ENCODE measurements around the gene ZNF71.
"Not testable (repeated sequence)": the region's sequence is repeated elsewhere in the genome, so short reads cannot be mapped to it uniquely, and the experiment has no call there.

ZNF71 gene

GRCh38 chr19:56619121-56619520 lies 24.0 kb downstream of the ZNF71 start:
- no peak for FAIRE-seq
- DNase-seq (ENCODE audit: low spot score) = no peak

- no peak for FAIRE-seq
- no peak for DNase-seq (ENCODE audit: low spot score)
Observed at GRCh38 chr19:56622374-56622773, 27.3 kb downstream of the ZNF71 start.

GRCh38 chr19:56623006-56623405 lies 27.9 kb downstream of the ZNF71 start:
- FAIRE-seq (no peak), DNase-seq (ENCODE audit: low spot score) (no peak)

- DNase-seq (ENCODE audit: low spot score) = no peak
- FAIRE-seq = no peak
Observed at GRCh38 chr19:56625708-56626107, 30.6 kb downstream of the ZNF71 start.

GRCh38 chr19:56633021-56633420 lies 37.9 kb downstream of the ZNF71 start:
- DNase-seq (ENCODE audit: low spot score) (no peak), FAIRE-seq (no peak)

- DNase-seq (ENCODE audit: low spot score) = no peak
- no peak for FAIRE-seq
Observed at GRCh38 chr19:56637976-56638555, 43.0 kb downstream of the ZNF71 start.

- no peak for FAIRE-seq
- DNase-seq (ENCODE audit: low spot score) = no peak
Observed at GRCh38 chr19:56639217-56639616, 44.1 kb downstream of the ZNF71 start.

- DNase-seq (ENCODE audit: low spot score) = no peak
- FAIRE-seq = no peak
Observed at GRCh38 chr19:56642711-56643459, 47.8 kb downstream of the ZNF71 start, which contains the start of gene SMIM17. TSS of gene SMIM17 (plus strand) at chr19:56643159. CDS start at chr19:56645668, 2,509 bp downstream.

- no peak for DNase-seq (ENCODE audit: low spot score)
- no peak for FAIRE-seq
Observed at GRCh38 chr19:56643460-56643955, 48.4 kb downstream of the ZNF71 start.

GRCh38 chr19:56654151-56654550 lies 59.0 kb downstream of the ZNF71 start:
- DNase-seq (ENCODE audit: low spot score) (no peak), FAIRE-seq (no peak)

GRCh38 chr19:56660381-56661107 lies 65.4 kb downstream of the ZNF71 start:
- DNase-seq (ENCODE audit: low spot score) (no peak), FAIRE-seq (no peak)

GRCh38 chr19:56661248-56661647 lies 66.1 kb downstream of the ZNF71 start:
- DNase-seq (ENCODE audit: low spot score) (no peak), FAIRE-seq (no peak)

GRCh38 chr19:56663931-56664500 lies 68.9 kb downstream of the ZNF71 start:
- no peak for DNase-seq (ENCODE audit: low spot score)
- no peak for FAIRE-seq

GRCh38 chr19:56664511-56664910 lies 69.4 kb downstream of the ZNF71 start:
- DNase-seq (ENCODE audit: low spot score) (no peak), FAIRE-seq (no peak)

- FAIRE-seq (no peak), DNase-seq (ENCODE audit: low spot score) (no peak)
Observed at GRCh38 chr19:56667311-56667870, 72.3 kb downstream of the ZNF71 start.

GRCh38 chr19:56668676-56669075 lies 73.6 kb downstream of the ZNF71 start:
- no peak for FAIRE-seq
- no peak for DNase-seq (ENCODE audit: low spot score)

- DNase-seq (ENCODE audit: low spot score) (no peak), FAIRE-seq (no peak)
Observed at GRCh38 chr19:56670401-56670960, 75.4 kb downstream of the ZNF71 start.

GRCh38 chr19:56670961-56671612 lies 76.0 kb downstream of the ZNF71 start:
- FAIRE-seq (no peak), DNase-seq (ENCODE audit: low spot score) (no peak)

- DNase-seq (ENCODE audit: low spot score) (no peak), FAIRE-seq (no peak)
Observed at GRCh38 chr19:56671613-56671994, 76.5 kb downstream of the ZNF71 start, which contains the start of gene ZNF835. TSS of gene ZNF835 (minus strand) at chr19:56671757. CDS start at chr19:56665198, 6,559 bp downstream.

- not testable (repeated sequence) for FAIRE-seq; DNase-seq (ENCODE audit: low spot score)
Observed at GRCh38 chr19:56672610-56673009, 77.5 kb downstream of the ZNF71 start.

Data from RCC 7860 (cell line).